H1 (cell line): ENCODE results near the gene CPT2. TPM values are rescaled to one million over a fixed set of nuclear protein-coding genes. Genes with fewer than 3 reads are reported as not detected.

Experiments
- CTCF ChIA-PET: fragments of 300-600 bp; sonication (Branson Sonifier 250); formaldehyde crosslinking; loops from one replicate; lab custom pipeline; 2021; ENCODE audit not compliant: partially characterized antibody; lab: Charles Lee
- POLR2A ChIA-PET: fragments of 300-600 bp; sonication (Branson Sonifier 250); formaldehyde crosslinking; loops from one replicate; lab custom pipeline; 2021; ENCODE audit warnings: inconsistent platforms; ENCODE audit not compliant: partially characterized antibody; lab: Charles Lee
- DNase-seq, 2 experiments: peaks; one replicate each; pipeline versions ENCODE4 v3.0.0 to v3.0.0-alpha.2; 2010 to 2022; ENCODE audit warnings: low spot score in 2 of 2, low read depth in 1 of 2, mixed read lengths in 1 of 2
- FAIRE-seq: peaks from 2 replicates; lab custom pipeline; 2011; peaks lifted over from hg19 to GRCh38; lab: Jason Lieb, UNC
- H2AFZ ChIP-seq: 2 replicates; pipeline ENCODE4 v1.8.1; 2012; ENCODE audit warnings: low read length, inconsistent platforms
- H2AK5ac ChIP-seq: 2 replicates; pipeline ENCODE4 v1.6.1; 2013; ENCODE audit warnings: low read depth, low read length
- H2BK120ac ChIP-seq: replicated peaks from 2 replicates; pipeline ENCODE3; 2013; ENCODE audit warnings: low read depth, low read length, inconsistent platforms
- H2BK12ac ChIP-seq: 2 replicates; pipeline ENCODE4 v1.6.1; 2013; ENCODE audit warnings: low read depth, low read length
- H2BK15ac ChIP-seq: 2 replicates; pipeline ENCODE4 v1.6.1; 2013; ENCODE audit warnings: low read length
- H2BK20ac ChIP-seq: 2 replicates; pipeline ENCODE4 v1.6.1; 2013; ENCODE audit warnings: low read length
- H2BK5ac ChIP-seq: 2 replicates; pipeline ENCODE4 v1.6.1; 2013; ENCODE audit warnings: low read depth, low read length
- H3K14ac ChIP-seq: 2 replicates; pipeline ENCODE4 v1.6.1; 2013; ENCODE audit warnings: inconsistent platforms; ENCODE audit not compliant: insufficient read length
- H3K18ac ChIP-seq: 2 replicates; pipeline ENCODE4 v1.6.1; 2013; ENCODE audit warnings: low read length; ENCODE audit errors: extremely low read depth
- H3K23ac ChIP-seq: 2 replicates; pipeline ENCODE4 v1.6.1; 2013; ENCODE audit warnings: inconsistent platforms; ENCODE audit not compliant: insufficient read length
- H3K23me2 ChIP-seq: 2 replicates; pipeline ENCODE4 v1.6.1; 2013; ENCODE audit warnings: low read depth, low read length
- H3K27ac ChIP-seq: 2 replicates; pipeline ENCODE4 v1.6.1; 2011; ENCODE audit warnings: low read depth, low read length, inconsistent platforms
- H3K27me3 ChIP-seq, 4 experiments: replicated peaks in 1 of 4; 1 replicate in 1 of 4; 2 replicates in 3 of 4; pipeline versions ENCODE4 v1.6.1 to v1.8.1; 2011 to 2013; ENCODE audit warnings: low read length in 3 of 4, mild to moderate bottlenecking in 3 of 4, inconsistent platforms in 2 of 4, mixed read lengths in 2 of 4, moderate library complexity in 1 of 4; ENCODE audit not compliant: control insufficient read depth in 3 of 4, insufficient read depth in 3 of 4; ENCODE audit errors: extremely low read depth in 1 of 4
- H3K36me3 ChIP-seq, 4 experiments: 2 replicates each; pipeline versions ENCODE4 v1.6.1 to v1.8.1; 2011 to 2013; ENCODE audit warnings: mild to moderate bottlenecking in 4 of 4, low read length in 3 of 4, moderate library complexity in 2 of 4, control low read depth in 1 of 4, inconsistent platforms in 1 of 4; ENCODE audit not compliant: insufficient read depth in 4 of 4, control insufficient read depth in 2 of 4
- H3K4ac ChIP-seq: replicated peaks from 2 replicates; pipeline ENCODE3; 2013; ENCODE audit warnings: low read length, low read depth, mixed read lengths, inconsistent platforms; ENCODE audit not compliant: insufficient read length
- H3K4me1 ChIP-seq, 4 experiments: replicated peaks in 1 of 4; 1 replicate in 1 of 4; 2 replicates in 3 of 4; pipeline versions ENCODE4 v1.6.1 to v1.8.1; 2011 to 2013; ENCODE audit warnings: low read length in 3 of 4, inconsistent platforms in 2 of 4, mixed read lengths in 1 of 4; ENCODE audit not compliant: insufficient read depth in 4 of 4, control insufficient read depth in 3 of 4
- H3K4me2 ChIP-seq, 2 experiments: 2 replicates each; pipeline versions ENCODE4 v1.6.1 to v1.8.1; 2011 to 2013; ENCODE audit warnings: low read depth in 2 of 2, low read length in 2 of 2, control low read depth in 1 of 2, inconsistent platforms in 1 of 2, mild to moderate bottlenecking in 1 of 2; ENCODE audit not compliant: insufficient read depth in 1 of 2
- H3K4me3 ChIP-seq, 4 experiments: fragments of 200-600, 300-600 bp in 1 of 4; sonication (generic), shearing (Covaris generic), sonication (Bioruptor Twin) in 1 of 4; 2 replicates each; pipeline versions ENCODE4 v1.5.1 to v1.8.1; 2011 to 2016; ENCODE audit warnings: low read length in 4 of 4, low read depth in 3 of 4, control low read depth in 2 of 4, inconsistent platforms in 2 of 4, mild to moderate bottlenecking in 2 of 4, mixed read lengths in 1 of 4, moderate library complexity in 1 of 4; ENCODE audit not compliant: insufficient read depth in 2 of 4; ENCODE audit errors: extremely low read depth in 1 of 4
- H3K56ac ChIP-seq: replicated peaks from 2 replicates; pipeline ENCODE3; 2013; ENCODE audit warnings: low read depth, mild to moderate bottlenecking, mixed read lengths, low read length, inconsistent platforms; ENCODE audit not compliant: insufficient read length
- H3K79me1 ChIP-seq: 2 replicates; pipeline ENCODE4 v1.6.1; 2013; ENCODE audit warnings: low read depth, low read length, control low read depth
- H3K79me2 ChIP-seq, 2 experiments: 2 replicates each; pipeline versions ENCODE4 v1.6.1 to v1.8.1; 2012 to 2013; ENCODE audit warnings: low read length in 2 of 2, mild to moderate bottlenecking in 2 of 2, inconsistent platforms in 1 of 2; ENCODE audit not compliant: insufficient read depth in 2 of 2, control insufficient read depth in 1 of 2
- H3K9ac ChIP-seq, 4 experiments: replicated peaks in 1 of 4; 1 replicate in 1 of 4; 2 replicates in 3 of 4; pipeline versions ENCODE4 v1.6.1 to v1.8.1; 2011 to 2013; ENCODE audit warnings: low read depth in 3 of 4, low read length in 3 of 4, control low read depth in 2 of 4, mild to moderate bottlenecking in 2 of 4, moderate library complexity in 2 of 4, inconsistent platforms in 1 of 4; ENCODE audit errors: extremely low read depth in 1 of 4
- H3K9me3 ChIP-seq, 2 experiments: 2 replicates each; pipeline versions ENCODE4 v1.6.1 to v1.8.1; 2012 to 2013; ENCODE audit warnings: mild to moderate bottlenecking in 2 of 2, moderate library complexity in 2 of 2, control low read depth in 1 of 2, inconsistent platforms in 1 of 2, low read depth in 1 of 2, low read length in 1 of 2, mixed read lengths in 1 of 2; ENCODE audit not compliant: insufficient read depth in 2 of 2
- H4K20me1 ChIP-seq, 2 experiments: replicated peaks in 1 of 2; 2 replicates each; pipeline versions ENCODE3 to v1.8.1; 2011 to 2013; ENCODE audit warnings: inconsistent platforms in 2 of 2, low read length in 2 of 2, mild to moderate bottlenecking in 1 of 2; ENCODE audit not compliant: insufficient read depth in 2 of 2, control insufficient read depth in 1 of 2
- H4K5ac ChIP-seq: 2 replicates; pipeline ENCODE4 v1.6.1; 2013; ENCODE audit warnings: low read length, low read depth, mixed read lengths, inconsistent platforms; ENCODE audit not compliant: insufficient read length
- H4K8ac ChIP-seq: 2 replicates; pipeline ENCODE4 v1.8.0; 2013; ENCODE audit warnings: mild to moderate bottlenecking, moderate library complexity, low read length, inconsistent platforms; ENCODE audit not compliant: insufficient read depth; ENCODE audit errors: extremely low read depth
- H4K91ac ChIP-seq: replicated peaks from 2 replicates; pipeline ENCODE3; 2013; ENCODE audit warnings: low read length, mixed read lengths, inconsistent platforms; ENCODE audit not compliant: insufficient read length
- CTCF ChIP-seq, 3 experiments: IDR thresholded peaks; 1 replicate in 2 of 3; 2 replicates in 1 of 3; pipeline versions ENCODE4 v1.5.1 to v1.6.1; 2011; ENCODE audit warnings: low read length in 3 of 3, mild to moderate bottlenecking in 3 of 3, inconsistent platforms in 2 of 3, low read depth in 1 of 3, moderate library complexity in 1 of 3; ENCODE audit not compliant: insufficient read depth in 1 of 3; ENCODE audit errors: control extremely low read depth in 1 of 3
- SP2 ChIP-seq: IDR thresholded peaks from 2 replicates; pipeline ENCODE4 v1.6.1; 2012; ENCODE audit warnings: mild to moderate bottlenecking, low read length, inconsistent platforms
- whole genome bisulfite sequencing, 2 experiments: shearing (Covaris generic) in 1 of 2; methylation state at CpG; one replicate each; pipeline versions ENCODE4 v1.1.6 to v1.1.7; 2013 to 2015; ENCODE audit warnings: low lambda C conversion rate in 2 of 2, mixed read lengths in 2 of 2, inconsistent platforms in 1 of 2, low coverage in 1 of 2, missing lambda C conversion rate in 1 of 2; ENCODE audit not compliant: insufficient replicate concordance in 2 of 2, insufficient coverage in 1 of 2, insufficient read length in 1 of 2; ENCODE audit errors: extremely low coverage in 1 of 2, missing lambda C conversion rate in 1 of 2; 5-methylcytosine and 5-hydroxymethylcytosine counted together
- polyA plus RNA-seq, 7 experiments: library from polyadenylated mRNA; depleted of rRNA in 3 of 7; stranded (reverse) in 5 of 7; unstranded in 2 of 7; fragments of >200 nt in 5 of 7; fragments of 200-250 nt in 2 of 7; gene quantifications; 1 replicate in 5 of 7; 2 replicates in 1 of 7; 4 replicates in 1 of 7; pipeline versions ENCODE4 v1.2.1 to v1.2.3, GENCODE V29; 2011 to 2013; ENCODE audit warnings: missing spikeins in 2 of 7, mixed read lengths in 2 of 7
- total RNA-seq: library from RNA; stranded (reverse); fragmentation: NEBNext Ultra II Directional; extraction: Animal tissue kit (Norgen Biotek cat#: 25700); gene quantifications from 2 replicates; pipeline ENCODE4 v1.2.1, GENCODE V29; 2021

Gene CPT2
- total and polyA plus RNA-seq, 2 of the 8 experiments (the other 6 are each of a cell fraction or from before 2014, with no cell fraction given) = 23.9 to 25.5 TPM

- WGBS, 2 experiments = 93% methylated on average over 1 of the region's 1 CpG; no CpG with 5 or more reads in 1 of the 2 experiments
- Histone ChIP-seq H3K9ac (no peak overlapping the region), H3K4me3 (no peak overlapping the region), H3K36me3 (peaks cover 5 to 90% (median 46%) of the 10 kb centered on the region in 4 experiments; a peak in 6 of 8 replicates), H2BK15ac (no peak overlapping the region), H3K23me2 (no peaks in the 10 kb centered on the region), H3K23ac (no peak overlapping the region), H3K14ac (no peak overlapping the region), H3K18ac (no peak overlapping the region), H3K4me2 (no peak overlapping the region), H3K79me2 (no peaks in the 10 kb centered on the region), H2BK5ac (no peak overlapping the region), H4K20me1 (peaks cover 0 to 5% of the 10 kb centered on the region in 2 experiments), H2BK120ac (no peak overlapping the region), H4K5ac (no peak overlapping the region), H3K79me1 (peaks cover 2% of the 10 kb centered on the region; the same call in 1 of the 2 replicates), H3K27me3 (no peaks in the 10 kb centered on the region), H2BK20ac (no peak overlapping the region), H2BK12ac (no peak overlapping the region), H3K56ac (no peak overlapping the region), H3K27ac (no peak overlapping the region), H4K8ac (no peak overlapping the region), H3K4me1 (no peaks in the 10 kb centered on the region), H3K9me3 (peaks cover 19 to 26% of the 10 kb centered on the region in 2 experiments), H2AK5ac (no peak overlapping the region), H2AFZ (no peak overlapping the region), H4K91ac (no peak overlapping the region), H3K4ac (no peak overlapping the region)
- DNase-seq (no peak), FAIRE-seq (no peak)
- POLR2A ChIA-PET = interaction anchor here (0.7 to 2.1 kb wide), 2 partner anchors 9 to 11 kb away, joined by 3 to 6 read pairs; no protein-coding TSS in a partner anchor
- CTCF ChIA-PET = no interaction called here
- TF ChIP-seq CTCF (IDR thresholded peaks at IDR 0.05; ENCODE audit: control extremely low read depth in 1 of 3, insufficient read depth in 1 of 3, low read depth in 1 of 3, low read length in 3 of 3) (no peak), SP2 (no peak)
- TF ChIP-seq, all 59 proteins: peak for 0
Measured at GRCh38 chr1:53206735-53207379, 10.2 kb downstream of the CPT2 start.
